GM19351 (cell line): ENCODE measurements around the gene GSG1.
"Not testable (repeated sequence)": the region's sequence is repeated elsewhere in the genome, so short reads cannot be mapped to it uniquely, and the experiment has no call there.

Experiments used
- ATAC-seq: cut with Tn5 transposase; IDR thresholded peaks from one replicate; pipeline ENCODE4 v1.9.1; 2021; ENCODE audit warnings: mild to moderate bottlenecking, moderate library complexity; ENCODE audit not compliant: unreplicated experiment

The GSG1 gene

GRCh38 chr12:13066014-13066413 is 37.5 kb downstream of the GSG1 start:
- no peak for ATAC-seq

GRCh38 chr12:13062669-13063068 is 40.8 kb downstream of the GSG1 start:
- no peak for ATAC-seq

GRCh38 chr12:13061377-13061776 is 42.1 kb downstream of the GSG1 start:
- ATAC-seq, result no peak

DNA sequence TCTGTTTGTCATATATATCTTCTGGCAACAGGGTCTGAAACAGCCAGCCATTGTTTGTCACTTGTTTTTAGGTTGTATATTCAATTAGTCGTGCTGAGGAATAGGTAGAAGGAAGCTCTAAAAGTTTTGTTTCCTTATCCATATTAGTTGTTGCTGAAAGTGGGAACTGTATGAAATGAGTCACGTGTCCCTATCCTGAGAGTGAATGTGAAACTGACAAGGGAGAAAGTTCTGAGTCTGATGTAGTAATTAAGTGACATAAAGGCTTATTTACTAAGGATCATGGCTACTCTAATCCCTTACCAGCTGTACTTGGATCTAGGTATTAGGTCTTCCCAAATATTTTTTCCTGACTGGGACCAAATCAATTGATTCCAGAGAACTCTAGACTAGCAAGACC is 42.9 kb downstream of the GSG1 start:
- ATAC-seq, result no peak

DNA sequence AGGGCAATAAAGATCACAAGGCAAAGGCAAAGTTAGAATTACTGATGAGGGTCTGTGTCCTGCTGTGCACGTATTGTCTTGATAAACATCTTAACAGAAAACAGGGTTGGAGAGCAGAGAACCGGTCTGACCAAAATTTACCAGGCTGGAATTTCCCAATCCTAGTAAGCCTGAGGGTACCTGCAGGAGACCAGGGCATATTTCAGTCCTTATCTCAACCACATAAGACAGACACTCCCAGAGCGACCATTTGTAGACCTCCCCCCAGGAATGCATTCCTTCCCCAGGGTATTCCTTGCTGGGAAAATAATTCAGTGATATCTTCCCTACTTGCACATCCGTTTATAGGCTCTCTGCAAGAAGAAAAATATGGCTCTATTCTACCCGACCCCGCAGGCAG is 49.9 kb downstream of the GSG1 start:
- not testable (repeated sequence) for ATAC-seq

- ATAC-seq, result no peak
Measured at GRCh38 chr12:13052421-13052820, 51.0 kb downstream of the GSG1 start.

DNA sequence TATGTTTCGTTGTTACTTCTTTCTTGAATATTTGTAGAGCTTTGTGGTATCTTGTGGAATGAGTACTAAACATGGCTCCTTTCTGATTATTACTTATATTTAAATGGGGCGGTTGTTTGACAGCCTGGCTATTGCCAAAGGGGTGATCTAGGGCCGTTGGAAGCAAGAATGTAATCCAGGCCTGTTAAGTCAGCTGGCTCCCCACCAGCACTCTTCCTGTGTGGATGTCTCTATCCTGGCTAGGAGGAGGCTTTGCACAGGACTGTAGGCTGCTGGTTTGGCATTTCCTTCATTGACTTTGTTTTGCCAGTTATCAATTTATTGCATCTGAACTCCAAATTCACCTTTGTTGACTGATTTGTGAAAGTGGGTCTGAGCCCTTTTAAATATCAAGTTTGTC is 53.7 kb downstream of the GSG1 start:
- no peak for ATAC-seq

DNA sequence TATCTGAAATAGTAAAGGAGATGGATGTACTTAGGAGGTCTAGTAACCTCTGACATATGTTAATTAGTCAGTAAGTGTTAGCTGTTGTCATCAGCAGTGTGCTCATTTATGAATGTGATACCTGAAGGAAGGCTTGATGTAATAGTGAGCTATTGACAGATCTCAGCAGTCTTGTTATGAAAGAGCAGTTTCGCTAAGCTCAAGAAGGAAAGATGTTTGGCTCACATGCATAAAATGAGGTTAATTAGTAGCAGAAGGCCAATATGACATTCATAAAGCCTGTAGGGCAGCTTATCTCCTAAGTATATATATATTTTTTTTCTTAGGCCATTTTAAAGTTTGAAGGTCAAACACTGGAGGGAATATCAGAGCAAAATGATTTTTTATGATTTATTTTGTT is 56.5 kb downstream of the GSG1 start:
- ATAC-seq, result no peak

GRCh38 chr12:13045816-13046215 is 57.7 kb downstream of the GSG1 start:
- ATAC-seq, result no peak

DNA sequence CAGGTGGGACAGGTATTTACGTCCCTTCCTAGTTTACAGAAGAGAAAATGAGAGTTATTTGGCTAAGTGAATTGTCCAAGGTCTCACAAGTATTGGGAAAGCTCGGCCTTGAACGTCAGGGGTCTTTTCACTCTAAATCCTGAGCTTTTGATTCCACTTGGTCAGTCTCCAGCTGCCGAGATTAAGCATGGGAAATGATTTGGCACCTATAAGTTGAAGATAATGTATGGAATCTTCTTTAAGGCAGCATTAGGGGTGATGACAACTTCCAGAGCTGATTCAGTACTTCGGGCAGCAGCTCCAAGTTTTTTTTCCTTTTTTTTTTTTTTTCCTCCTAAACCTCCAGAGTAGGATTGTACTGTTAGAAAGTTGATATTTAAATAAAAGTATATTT is 58.6 kb downstream of the GSG1 start:
- ATAC-seq, result no peak

- peak; percentile 89 for ATAC-seq
Measured at GRCh38 chr12:13044002-13044905, 59.2 kb downstream of the GSG1 start, which contains the start of gene FAM234B. Gene FAM234B (plus strand): TSS chr12:13044381. CDS start chr12:13044404, 23 bp downstream.

DNA sequence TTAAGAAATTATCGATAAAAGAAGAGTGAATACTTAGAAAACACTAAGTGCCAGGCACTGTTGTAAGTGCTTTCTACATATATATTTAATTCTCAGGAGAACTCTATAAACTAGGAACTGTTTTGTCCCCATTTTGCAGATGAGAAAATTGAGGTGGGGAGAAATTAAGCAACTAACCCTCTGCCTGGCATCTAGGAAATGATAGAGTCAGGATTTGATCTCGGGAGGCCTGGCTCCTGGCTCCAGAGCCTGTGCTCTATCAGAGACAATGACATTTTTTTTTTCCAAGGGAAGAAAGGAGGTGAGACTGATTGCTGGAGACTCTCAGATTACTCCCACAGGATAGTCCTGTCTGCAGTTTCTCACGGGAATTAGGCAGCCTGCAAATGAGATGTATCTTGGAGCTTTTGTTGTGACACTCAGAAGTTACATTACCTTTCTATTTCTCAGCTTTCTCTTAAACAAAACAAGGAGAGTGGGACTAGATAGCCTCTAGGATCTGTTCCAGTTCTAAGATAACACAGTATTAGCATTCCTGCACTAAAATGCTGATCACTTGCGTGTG is 60.7 kb downstream of the GSG1 start:
- ATAC-seq, result no peak

DNA sequence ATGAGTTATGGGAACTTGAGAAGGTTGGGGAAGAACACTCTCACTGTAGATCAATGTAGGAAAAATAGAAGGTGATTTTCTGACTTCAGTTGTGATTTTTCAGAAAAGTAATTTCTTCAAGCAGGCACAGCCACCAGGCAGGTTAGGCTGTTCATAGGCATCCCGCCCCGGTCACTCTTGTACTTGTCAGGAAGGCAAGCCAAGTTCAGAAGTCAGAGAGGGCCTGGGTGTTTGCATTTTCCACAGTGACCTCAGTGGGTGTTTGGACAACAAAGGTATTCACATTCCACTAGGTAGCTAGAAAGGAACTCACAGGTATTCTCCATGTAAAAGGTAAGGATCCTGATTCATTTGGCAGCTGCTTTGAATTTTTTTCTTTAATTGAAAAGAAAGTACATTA is 62.2 kb downstream of the GSG1 start:
- ATAC-seq, result no peak

- ATAC-seq, result no peak
Measured at GRCh38 chr12:13039328-13039956, 64.0 kb downstream of the GSG1 start.

DNA sequence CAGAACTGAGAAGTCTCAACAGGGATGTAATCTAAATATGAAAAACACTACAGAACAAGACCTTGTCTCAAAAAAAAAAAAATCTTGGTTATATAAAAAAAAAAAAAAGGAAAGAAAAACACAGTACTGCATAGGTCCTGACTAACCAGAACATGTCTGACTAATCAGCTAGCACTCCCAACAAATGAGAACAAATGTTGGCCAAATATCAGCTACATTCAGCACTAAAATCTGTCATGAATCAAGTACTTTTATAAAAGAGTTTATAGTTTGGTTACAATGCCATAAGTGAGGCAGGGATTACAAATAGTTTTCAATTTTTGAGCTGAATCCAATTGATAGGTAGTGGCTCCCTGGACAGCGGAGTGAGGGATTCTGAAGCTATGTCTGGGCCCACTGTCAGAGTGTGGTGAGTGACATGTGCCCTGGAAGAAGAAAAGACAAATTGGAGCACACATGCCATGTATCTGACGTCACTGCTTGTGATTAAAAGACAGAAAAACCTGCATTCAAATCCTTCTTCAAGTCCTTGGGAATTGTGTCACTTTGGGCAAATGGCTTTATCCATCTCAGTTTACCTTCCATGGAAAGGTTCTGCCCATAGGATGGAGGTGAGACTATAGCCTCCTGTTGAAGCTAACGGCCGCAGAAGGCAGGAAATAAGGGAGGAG is 64.8 kb downstream of the GSG1 start:
- ATAC-seq, result no peak

GRCh38 chr12:13036881-13037280 is 66.6 kb downstream of the GSG1 start:
- no peak for ATAC-seq

- not testable (repeated sequence) for ATAC-seq
Measured at GRCh38 chr12:13035335-13035734, 68.1 kb downstream of the GSG1 start.
